22Rv1 (cell line): ENCODE measurements around the gene USP3.

Experiments
- H3K27ac ChIP-seq: fragments of 450-650 bp; 2 replicates; pipeline ENCODE4 v1.5.1; 2017
- ZFX ChIP-seq: fragments of 450-650 bp; IDR thresholded peaks from 2 replicates; pipeline ENCODE4 v1.6.1; 2017; ENCODE audit warnings: antibody characterized with exemption, borderline replicate concordance
- TF ChIP-seq, protein P1 (sequence below): fragments of 450-650 bp; IDR thresholded peaks from 2 replicates; pipeline ENCODE4 v1.5.1; 2017; ENCODE audit warnings: mild to moderate bottlenecking

The USP3 gene, protein sequence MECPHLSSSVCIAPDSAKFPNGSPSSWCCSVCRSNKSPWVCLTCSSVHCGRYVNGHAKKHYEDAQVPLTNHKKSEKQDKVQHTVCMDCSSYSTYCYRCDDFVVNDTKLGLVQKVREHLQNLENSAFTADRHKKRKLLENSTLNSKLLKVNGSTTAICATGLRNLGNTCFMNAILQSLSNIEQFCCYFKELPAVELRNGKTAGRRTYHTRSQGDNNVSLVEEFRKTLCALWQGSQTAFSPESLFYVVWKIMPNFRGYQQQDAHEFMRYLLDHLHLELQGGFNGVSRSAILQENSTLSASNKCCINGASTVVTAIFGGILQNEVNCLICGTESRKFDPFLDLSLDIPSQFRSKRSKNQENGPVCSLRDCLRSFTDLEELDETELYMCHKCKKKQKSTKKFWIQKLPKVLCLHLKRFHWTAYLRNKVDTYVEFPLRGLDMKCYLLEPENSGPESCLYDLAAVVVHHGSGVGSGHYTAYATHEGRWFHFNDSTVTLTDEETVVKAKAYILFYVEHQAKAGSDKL

DNA sequence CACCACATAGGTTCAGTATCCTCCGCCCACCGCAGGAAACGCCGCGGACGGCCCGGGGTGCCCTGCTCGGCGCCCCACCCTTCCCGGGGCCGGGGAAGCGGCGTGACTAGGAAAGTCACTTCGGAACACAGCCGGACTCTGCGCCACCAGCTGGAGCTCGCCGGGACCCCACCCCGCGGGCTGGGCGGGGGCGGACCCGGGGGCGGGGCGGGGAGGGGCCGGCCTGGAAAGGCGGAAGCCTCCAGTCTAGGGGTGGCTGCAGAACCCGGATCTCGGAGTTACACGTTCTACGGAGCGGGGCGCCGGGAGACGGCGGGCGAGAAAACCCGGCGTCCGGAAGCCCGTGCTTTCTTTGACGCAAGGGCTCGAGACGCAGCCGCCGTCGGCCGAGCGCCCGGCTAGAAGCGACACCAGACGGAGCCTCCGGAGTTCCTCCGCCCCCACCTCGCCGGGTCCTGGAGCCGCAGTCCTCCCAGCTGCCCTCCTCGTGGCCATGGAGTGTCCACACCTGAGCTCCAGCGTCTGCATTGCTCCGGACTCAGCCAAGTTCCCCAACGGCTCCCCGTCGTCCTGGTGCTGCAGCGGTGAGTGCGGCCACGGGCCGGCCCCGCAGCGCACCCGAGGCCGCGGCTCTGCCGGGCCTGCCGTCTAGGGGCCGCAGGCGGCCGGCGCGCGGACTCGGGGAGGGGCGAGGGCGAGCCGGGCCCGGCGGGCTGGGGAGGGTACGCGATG lies at the start of gene USP3:
Gene USP3, plus strand, starts transcription at position 347 of the 732 bp plus-strand sequence. Its CDS starts 147 bp downstream, at position 494.
- TF ChIP-seq, protein P1, sequence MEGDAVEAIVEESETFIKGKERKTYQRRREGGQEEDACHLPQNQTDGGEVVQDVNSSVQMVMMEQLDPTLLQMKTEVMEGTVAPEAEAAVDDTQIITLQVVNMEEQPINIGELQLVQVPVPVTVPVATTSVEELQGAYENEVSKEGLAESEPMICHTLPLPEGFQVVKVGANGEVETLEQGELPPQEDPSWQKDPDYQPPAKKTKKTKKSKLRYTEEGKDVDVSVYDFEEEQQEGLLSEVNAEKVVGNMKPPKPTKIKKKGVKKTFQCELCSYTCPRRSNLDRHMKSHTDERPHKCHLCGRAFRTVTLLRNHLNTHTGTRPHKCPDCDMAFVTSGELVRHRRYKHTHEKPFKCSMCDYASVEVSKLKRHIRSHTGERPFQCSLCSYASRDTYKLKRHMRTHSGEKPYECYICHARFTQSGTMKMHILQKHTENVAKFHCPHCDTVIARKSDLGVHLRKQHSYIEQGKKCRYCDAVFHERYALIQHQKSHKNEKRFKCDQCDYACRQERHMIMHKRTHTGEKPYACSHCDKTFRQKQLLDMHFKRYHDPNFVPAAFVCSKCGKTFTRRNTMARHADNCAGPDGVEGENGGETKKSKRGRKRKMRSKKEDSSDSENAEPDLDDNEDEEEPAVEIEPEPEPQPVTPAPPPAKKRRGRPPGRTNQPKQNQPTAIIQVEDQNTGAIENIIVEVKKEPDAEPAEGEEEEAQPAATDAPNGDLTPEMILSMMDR: peak; percentile 43
- TF ChIP-seq ZFX: no peak
- peak within 1 kb of the TSS; percentile 99 for H3K27ac ChIP-seq

DNA sequence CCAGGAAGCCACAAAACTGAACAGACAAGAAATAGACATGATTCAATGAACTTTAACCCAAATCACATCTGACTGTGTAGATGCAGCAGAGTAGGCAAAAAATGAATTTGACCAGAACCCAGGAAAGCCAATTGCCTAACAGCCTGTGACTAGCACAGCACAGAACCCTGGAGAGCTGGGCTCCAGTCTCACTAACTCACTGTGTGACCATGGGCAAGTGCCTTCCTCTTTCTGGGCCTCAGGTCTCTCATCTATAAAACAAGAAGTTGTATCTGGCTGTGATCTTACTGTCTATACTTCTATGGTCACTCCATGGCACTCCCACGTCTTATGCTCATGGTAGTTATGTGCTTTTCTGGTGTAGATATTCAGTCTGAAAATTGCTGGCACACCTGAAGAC lies 48.1 kb upstream of the USP3 start:
- no peak for TF ChIP-seq ZFX
- TF ChIP-seq, protein P1: no peak

DNA sequence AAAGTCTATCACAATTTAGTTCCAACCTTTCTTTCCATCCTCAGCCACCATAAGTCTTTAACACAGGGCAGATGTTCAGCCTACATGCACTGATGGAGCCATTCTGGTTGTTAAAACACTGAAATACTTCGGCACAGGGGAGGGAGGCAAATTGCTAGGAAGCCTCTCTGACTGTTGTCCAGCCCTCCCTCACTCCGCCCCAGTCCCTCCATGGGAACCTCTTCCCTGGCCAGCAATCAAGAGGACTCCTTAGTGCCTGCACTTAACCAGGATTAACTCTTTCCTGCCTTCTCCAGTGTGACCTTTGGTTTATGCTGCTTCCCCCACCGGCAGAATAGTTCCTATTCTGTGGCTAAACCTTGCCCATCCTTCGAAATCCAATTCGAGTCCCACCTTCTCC lies 47.0 kb upstream of the USP3 start:
- H3K27ac ChIP-seq: no peak overlapping the region
- TF ChIP-seq ZFX: no peak
- TF ChIP-seq, protein P1: no peak

More for the DNA sequence above, 48.1 kb upstream of the USP3 start:
- H3K27ac ChIP-seq: no peak overlapping the region

DNA sequence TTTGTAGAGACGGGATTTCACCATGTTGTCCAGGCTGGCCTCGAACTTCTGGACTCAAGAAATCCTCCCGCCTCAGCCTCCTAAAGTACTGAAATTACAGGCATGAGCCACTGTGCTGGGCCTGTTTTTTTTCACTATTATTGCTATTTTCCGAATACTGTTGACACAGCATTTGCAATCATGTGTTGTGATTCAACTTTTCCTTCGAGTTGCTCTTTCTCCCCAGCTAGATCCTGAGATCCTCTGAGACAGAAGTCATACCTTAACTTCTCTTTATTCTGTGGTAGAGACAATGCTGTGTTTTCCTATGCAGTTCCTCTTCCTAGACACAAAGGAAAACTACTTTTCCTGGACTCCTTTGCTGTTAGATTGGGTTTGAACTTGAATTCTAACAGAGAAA lies 46.4 kb upstream of the USP3 start:
- H3K27ac ChIP-seq: no peak overlapping the region

DNA sequence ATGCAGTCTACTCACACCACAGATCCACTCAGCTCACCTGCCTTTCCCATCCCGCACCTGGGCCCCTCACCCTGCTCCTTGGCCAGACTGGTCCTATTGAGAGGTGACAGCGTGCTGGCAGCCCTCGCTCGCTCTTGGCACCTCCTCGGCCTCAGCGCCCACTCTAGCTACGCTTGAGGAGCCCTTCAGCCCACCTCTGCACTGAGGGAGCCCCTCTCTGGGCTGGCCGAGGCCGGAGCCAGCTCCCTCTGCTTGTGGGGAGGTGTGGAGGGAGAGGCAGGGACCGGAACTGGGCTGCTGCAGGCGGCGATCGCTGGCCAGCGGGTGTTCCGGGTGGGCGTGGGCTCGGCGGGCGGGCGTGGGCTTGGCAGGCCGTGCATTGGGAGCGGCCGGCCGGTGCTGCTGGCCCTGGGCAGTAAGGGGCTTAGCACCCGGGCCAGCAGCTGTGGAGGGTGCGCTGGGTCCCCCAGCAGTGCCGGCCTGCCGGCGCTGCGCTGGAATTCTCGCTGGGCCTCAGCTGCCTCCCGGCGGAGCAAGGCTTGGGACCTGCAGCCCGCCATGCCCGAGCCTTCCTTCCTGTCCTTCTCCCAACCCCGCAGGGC lies 45.5 kb upstream of the USP3 start:
- no peak overlapping the region for H3K27ac ChIP-seq
- TF ChIP-seq, protein P1: no peak
- no peak for TF ChIP-seq ZFX

More for the DNA sequence above, 46.4 kb upstream of the USP3 start:
- TF ChIP-seq, protein P1: no peak
- no peak for TF ChIP-seq ZFX

DNA sequence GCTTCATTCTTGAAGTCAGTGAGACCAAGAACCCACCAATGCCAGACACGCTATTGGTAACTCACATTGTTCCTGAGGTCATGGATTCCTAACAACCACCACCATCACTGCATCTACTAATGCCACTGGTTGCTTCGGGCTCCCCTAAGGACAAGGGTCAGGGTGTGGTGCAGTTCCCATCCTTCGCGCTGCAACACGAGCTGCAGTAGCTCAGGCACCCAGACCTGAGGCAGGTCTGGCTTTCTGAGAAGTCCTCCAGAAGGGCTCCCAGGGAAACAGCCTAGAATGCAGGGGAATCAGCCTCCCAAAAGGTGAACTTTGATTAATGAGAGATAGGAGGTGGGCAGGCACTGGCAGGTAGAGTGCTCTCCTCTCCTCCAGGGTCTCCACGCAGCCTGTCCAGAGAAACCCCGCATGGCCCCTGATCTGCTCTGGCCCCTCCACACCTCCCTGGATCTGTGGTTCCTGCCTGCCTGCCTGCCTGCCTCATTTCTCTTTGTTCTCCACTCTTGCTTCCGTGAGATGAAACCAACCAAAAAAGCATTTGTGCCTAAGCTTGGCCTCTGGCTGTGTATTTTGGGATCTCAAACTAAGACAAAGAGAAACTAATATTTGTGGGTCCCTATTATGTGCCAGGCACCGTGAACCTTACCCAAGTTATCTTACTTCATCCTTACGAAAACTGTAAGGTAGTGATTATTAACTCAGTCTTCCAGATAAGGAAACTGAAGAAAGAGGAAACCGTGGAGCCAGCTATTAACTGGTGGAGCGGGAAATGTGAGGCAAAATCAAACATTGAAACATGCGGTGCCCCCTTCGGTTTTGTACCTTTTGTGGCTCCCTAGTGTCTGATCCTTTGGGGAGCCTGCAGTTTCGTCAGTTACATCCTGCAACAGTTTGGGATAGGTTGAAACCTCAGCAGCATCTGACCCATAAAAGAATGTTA lies 43.9 kb upstream of the USP3 start:
- peak overlapping the region; percentile 99 for H3K27ac ChIP-seq
- TF ChIP-seq, protein P1: no peak
- TF ChIP-seq ZFX: no peak
